ENCODE measurements around the gene EIF4A3. TPM values are rescaled to one million over a fixed set of nuclear protein-coding genes. Genes with fewer than 3 reads are reported as not detected.

EIF4A3 gene
- total and polyA plus RNA-seq, 10 of the 15 experiments (the other 5 are each of a cell fraction or from before 2014, with no cell fraction given), result 53.3 to 225 (median 103) TPM

GRCh38 chr17:80119271-80119791 lies 27.6 kb downstream of the EIF4A3 start (continued):
- no peak for TF ChIP-seq BHLHE40 (IDR thresholded peaks at IDR 0.05; ENCODE audit: borderline replicate concordance in 1 of 2, low read depth in 2 of 2, low read length in 1 of 2)
- no peak for TF ChIP-seq USF1 (IDR thresholded peaks at IDR 0.05; ENCODE audit: borderline replicate concordance, extremely low read length, insufficient read depth, low read depth, low read length)
- no peak for TF ChIP-seq SRF (IDR thresholded peaks at IDR 0.05; ENCODE audit: low read depth in 2 of 2, low read length in 2 of 2)
- TF ChIP-seq KAT2A (conservative IDR thresholded peaks at IDR 0.05; ENCODE audit: control insufficient read depth, low read depth, low read length), result no peak
- TF ChIP-seq SMARCA5 (IDR thresholded peaks at IDR 0.05), result no peak
- no peak for TF ChIP-seq YBX1 (IDR thresholded peaks at IDR 0.05)
- no peak for TF ChIP-seq MTA3 (IDR thresholded peaks at IDR 0.05; ENCODE audit: borderline replicate concordance, low read length)
- TF ChIP-seq TCF7 (IDR thresholded peaks at IDR 0.05; ENCODE audit: borderline replicate concordance), result no peak
- no peak for TF ChIP-seq HDAC2 (IDR thresholded peaks at IDR 0.05)

- no peaks in the 10 kb centered on the region; the same call in 2 of the 3 replicates for H3K9me3 ChIP-seq (replicated peaks; ENCODE audit: control insufficient read depth, insufficient read depth, low read length)
- ATAC-seq (no peak), FAIRE-seq (no peak), DNase-seq (ENCODE audit: low read depth, low spot score) (no peak)
- BruUV-seq (replicated peaks), result no TSS peak
- in situ Hi-C loops (cut with MboI), result no loop called here
- SMC1A ChIA-PET (ENCODE audit: uncharacterized antibody, unreplicated experiment), result no interaction called here
- WGBS (ENCODE audit: insufficient coverage, insufficient replicate concordance, low lambda C conversion rate, missing lambda C conversion rate), result 55% methylated on average over 35 of the region's 35 CpGs
- H3K27ac ChIP-seq (ENCODE audit: control insufficient read depth, insufficient read depth), result no peak overlapping the region
- H3K4me2 ChIP-seq (ENCODE audit: control insufficient read depth, insufficient read depth), result no peak overlapping the region
- H3K27me3 ChIP-seq (replicated peaks in 1 of 2; ENCODE audit: control insufficient read depth in 2 of 2, insufficient read depth in 2 of 2, low read length in 1 of 2), result no peaks in the 10 kb centered on the region
- H3K9ac ChIP-seq (ENCODE audit: control insufficient read depth, insufficient read depth, low read length), result no peak overlapping the region
- no peak overlapping the region for H3K4me3 ChIP-seq
- CTCF ChIA-PET, result no interaction called here
- H3K79me2 ChIP-seq (ENCODE audit: control insufficient read depth, insufficient read depth, low read length), result no peaks in the 10 kb centered on the region
- no peaks in the 10 kb centered on the region for H4K20me1 ChIP-seq (ENCODE audit: control insufficient read depth, insufficient read depth)
- POLR2A ChIA-PET, result no interaction called here
- no peaks in the 10 kb centered on the region for H3K4me1 ChIP-seq (ENCODE audit: control insufficient read depth, insufficient read depth, low read length)
- H2AFZ ChIP-seq (ENCODE audit: control insufficient read depth, low read depth, low read length), result no peak overlapping the region
- intact Hi-C loops (cut with micrococcal nuclease; ENCODE audit: unreplicated experiment), result no loop called here
- RAD21 ChIA-PET (ENCODE audit: unreplicated experiment), result no interaction called here
- H3K36me3 ChIP-seq (ENCODE audit: control insufficient read depth in 2 of 2, insufficient read depth in 2 of 2, low read length in 1 of 2), result no peaks in the 10 kb centered on the region
- TF ChIP-seq PML (IDR thresholded peaks at IDR 0.05; ENCODE audit: low read length), result no peak
- no peak for TF ChIP-seq EED (IDR thresholded peaks at IDR 0.05; ENCODE audit: low read depth)
- TF ChIP-seq ATF7 (IDR thresholded peaks at IDR 0.05; ENCODE audit: low read depth), result no peak
- no peak for TF ChIP-seq CTCF (IDR thresholded peaks at IDR 0.05 in 2 of 3, conservative IDR thresholded peaks at IDR 0.05 in 1 of 3; ENCODE audit: control insufficient read depth in 2 of 3, extremely low read depth in 1 of 3, insufficient read depth in 1 of 3, low read depth in 3 of 3, low read length in 3 of 3)
- no peak for TF ChIP-seq SMC3 (IDR thresholded peaks at IDR 0.05; ENCODE audit: borderline replicate concordance, low read length)
- no peak for TF ChIP-seq MTA2 (IDR thresholded peaks at IDR 0.05; ENCODE audit: low read depth)
- no peak for TF ChIP-seq BMI1 (IDR thresholded peaks at IDR 0.05; ENCODE audit: borderline replicate concordance)
- no peak for TF ChIP-seq MYB (IDR thresholded peaks at IDR 0.05; ENCODE audit: borderline replicate concordance, low read depth, low read length)
- TF ChIP-seq ESRRA (IDR thresholded peaks at IDR 0.05; ENCODE audit: low read length), result no peak
- TF ChIP-seq ZNF217 (IDR thresholded peaks at IDR 0.05), result no peak
- TF ChIP-seq HCFC1 (IDR thresholded peaks at IDR 0.05; ENCODE audit: low read length), result no peak
- no peak for TF ChIP-seq ZNF24 (IDR thresholded peaks at IDR 0.05)
- no peak for TF ChIP-seq NFYA (IDR thresholded peaks at IDR 0.05; ENCODE audit: borderline replicate concordance, low read depth, low read length)
- no peak for TF ChIP-seq IRF4 (IDR thresholded peaks at IDR 0.05; ENCODE audit: low read depth, low read length)
- TF ChIP-seq CHD1 (IDR thresholded peaks at IDR 0.05; ENCODE audit: low read depth, low read length), result no peak
Observed at GRCh38 chr17:80118601-80119270, 28.2 kb downstream of the EIF4A3 start.
